ENCODE measurements around the gene EIF4H.

DNA sequence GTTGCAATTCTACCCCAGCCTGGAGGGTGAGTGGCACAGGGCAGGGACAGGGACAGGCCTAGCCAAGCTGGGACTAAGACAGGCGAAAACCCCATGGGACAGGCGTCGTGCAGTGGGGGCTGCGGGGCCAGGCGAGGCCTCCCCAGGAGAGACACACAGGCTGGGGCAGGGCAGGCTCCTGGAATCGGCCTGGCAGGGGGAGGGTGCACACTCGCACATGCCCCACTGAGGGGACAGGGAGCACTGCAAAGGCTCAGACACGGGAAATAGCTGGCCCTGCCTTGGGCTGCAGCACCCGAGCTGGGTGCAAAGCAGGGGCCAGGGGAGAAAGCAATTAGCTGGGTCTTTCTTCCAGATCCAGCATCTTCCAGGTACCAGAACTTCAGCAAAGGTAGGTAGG, 46.1 kb downstream of the EIF4H start:
- TF ChIP-seq, protein P1, sequence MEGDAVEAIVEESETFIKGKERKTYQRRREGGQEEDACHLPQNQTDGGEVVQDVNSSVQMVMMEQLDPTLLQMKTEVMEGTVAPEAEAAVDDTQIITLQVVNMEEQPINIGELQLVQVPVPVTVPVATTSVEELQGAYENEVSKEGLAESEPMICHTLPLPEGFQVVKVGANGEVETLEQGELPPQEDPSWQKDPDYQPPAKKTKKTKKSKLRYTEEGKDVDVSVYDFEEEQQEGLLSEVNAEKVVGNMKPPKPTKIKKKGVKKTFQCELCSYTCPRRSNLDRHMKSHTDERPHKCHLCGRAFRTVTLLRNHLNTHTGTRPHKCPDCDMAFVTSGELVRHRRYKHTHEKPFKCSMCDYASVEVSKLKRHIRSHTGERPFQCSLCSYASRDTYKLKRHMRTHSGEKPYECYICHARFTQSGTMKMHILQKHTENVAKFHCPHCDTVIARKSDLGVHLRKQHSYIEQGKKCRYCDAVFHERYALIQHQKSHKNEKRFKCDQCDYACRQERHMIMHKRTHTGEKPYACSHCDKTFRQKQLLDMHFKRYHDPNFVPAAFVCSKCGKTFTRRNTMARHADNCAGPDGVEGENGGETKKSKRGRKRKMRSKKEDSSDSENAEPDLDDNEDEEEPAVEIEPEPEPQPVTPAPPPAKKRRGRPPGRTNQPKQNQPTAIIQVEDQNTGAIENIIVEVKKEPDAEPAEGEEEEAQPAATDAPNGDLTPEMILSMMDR (conservative IDR thresholded peaks at IDR 0.05), result no peak
- TF ChIP-seq EZH2 (IDR thresholded peaks at IDR 0.05; ENCODE audit: low read depth), result no peak

All from PC-9 (cell line).